Measurements from ENCODE around the gene YBX3. TPM values are rescaled to one million over a fixed set of nuclear protein-coding genes. Genes with fewer than 3 reads are reported as not detected.

The YBX3 gene
- total and polyA plus RNA-seq, 2 of the 13 experiments (the other 11 are each of a cell fraction or from before 2014, with no cell fraction given), result 77.5 to 99.6 TPM

DNA sequence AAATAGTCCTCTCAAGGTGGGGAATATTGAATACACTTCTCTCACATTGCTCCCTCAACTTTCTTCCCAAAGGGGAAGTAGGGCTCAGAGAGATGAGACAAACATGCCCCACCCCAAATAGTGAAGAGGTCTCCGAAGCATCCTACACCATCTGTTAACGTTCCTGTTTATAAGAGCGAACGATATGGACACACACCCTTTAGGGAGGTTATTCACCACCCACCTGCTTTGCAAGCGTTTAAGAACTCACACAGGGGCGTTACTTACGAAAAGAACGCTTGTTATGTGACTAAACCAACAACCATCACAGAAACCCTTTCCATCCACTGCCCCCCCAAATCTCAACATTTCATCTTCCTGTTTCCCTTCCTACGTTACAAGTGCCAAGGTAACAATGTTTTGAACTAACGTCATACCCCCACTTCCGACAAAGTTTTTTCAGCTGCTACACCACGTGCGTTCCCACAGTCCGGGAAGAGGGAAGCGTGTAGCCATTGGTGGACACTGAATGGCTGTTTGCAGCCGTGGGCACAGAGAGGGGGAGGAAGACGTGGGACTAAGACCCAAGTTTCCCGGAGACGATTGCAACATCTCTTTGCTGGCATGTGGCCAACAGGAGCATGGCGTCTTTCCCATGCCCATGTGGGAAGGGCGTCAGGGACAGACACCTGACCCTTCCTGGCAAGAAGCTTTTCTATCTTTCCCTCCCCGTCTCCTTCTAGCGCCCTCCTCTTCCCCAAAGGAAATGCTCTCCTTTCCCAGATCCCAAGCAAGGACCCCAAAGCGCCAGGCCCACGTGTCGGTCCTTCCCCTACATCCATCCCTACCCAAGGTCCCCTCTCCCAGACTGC, 1.2 kb downstream of the YBX3 start (continued):
- TF ChIP-seq ZNF782 (CRISPR knock-in tag; IDR thresholded peaks at IDR 0.05; ENCODE audit: borderline replicate concordance) (no peak; the same call in 1 of the 2 replicates), ZNF207 (IDR thresholded peaks at IDR 0.05; ENCODE audit: borderline replicate concordance) (no peak), ZNF569 (CRISPR knock-in tag; IDR thresholded peaks at IDR 0.05; ENCODE audit: borderline replicate concordance) (no peak), PBX3 (CRISPR knock-in tag; IDR thresholded peaks at IDR 0.05; ENCODE audit: borderline replicate concordance) (no peak), ZNF430 (CRISPR knock-in tag; IDR thresholded peaks at IDR 0.05) (no peak; the same call in 1 of the 2 replicates), IKZF4 (CRISPR knock-in tag; IDR thresholded peaks at IDR 0.05; ENCODE audit: borderline replicate concordance, low read depth, not compliant biosample characterization) (no peak), TRAFD1 (CRISPR knock-in tag; IDR thresholded peaks at IDR 0.05; ENCODE audit: borderline replicate concordance) (no peak), ZNF619 (CRISPR knock-in tag; IDR thresholded peaks at IDR 0.05) (no peak), ZMYM2 (CRISPR knock-in tag; IDR thresholded peaks at IDR 0.05) (peak; percentile 48; the same call in 1 of the 2 replicates), SETDB1 (CRISPR knock-in tag; IDR thresholded peaks at IDR 0.05; ENCODE audit: borderline replicate concordance) (no peak), SMAD1 (CRISPR knock-in tag; IDR thresholded peaks at IDR 0.05; ENCODE audit: borderline replicate concordance, low read depth) (0 out of 2 replicates have a peak, but pooled peaks have one; percentile 18), PRPF4 (IDR thresholded peaks at IDR 0.05; ENCODE audit: low read depth, low read length, poor library complexity, severe bottlenecking) (no peak), IRF1 (CRISPR knock-in tag; IDR thresholded peaks at IDR 0.05; ENCODE audit: low read depth) (no peak), SIX1 (CRISPR knock-in tag; IDR thresholded peaks at IDR 0.05; ENCODE audit: borderline replicate concordance) (no peak)
- TF ChIP-seq, protein P1, sequence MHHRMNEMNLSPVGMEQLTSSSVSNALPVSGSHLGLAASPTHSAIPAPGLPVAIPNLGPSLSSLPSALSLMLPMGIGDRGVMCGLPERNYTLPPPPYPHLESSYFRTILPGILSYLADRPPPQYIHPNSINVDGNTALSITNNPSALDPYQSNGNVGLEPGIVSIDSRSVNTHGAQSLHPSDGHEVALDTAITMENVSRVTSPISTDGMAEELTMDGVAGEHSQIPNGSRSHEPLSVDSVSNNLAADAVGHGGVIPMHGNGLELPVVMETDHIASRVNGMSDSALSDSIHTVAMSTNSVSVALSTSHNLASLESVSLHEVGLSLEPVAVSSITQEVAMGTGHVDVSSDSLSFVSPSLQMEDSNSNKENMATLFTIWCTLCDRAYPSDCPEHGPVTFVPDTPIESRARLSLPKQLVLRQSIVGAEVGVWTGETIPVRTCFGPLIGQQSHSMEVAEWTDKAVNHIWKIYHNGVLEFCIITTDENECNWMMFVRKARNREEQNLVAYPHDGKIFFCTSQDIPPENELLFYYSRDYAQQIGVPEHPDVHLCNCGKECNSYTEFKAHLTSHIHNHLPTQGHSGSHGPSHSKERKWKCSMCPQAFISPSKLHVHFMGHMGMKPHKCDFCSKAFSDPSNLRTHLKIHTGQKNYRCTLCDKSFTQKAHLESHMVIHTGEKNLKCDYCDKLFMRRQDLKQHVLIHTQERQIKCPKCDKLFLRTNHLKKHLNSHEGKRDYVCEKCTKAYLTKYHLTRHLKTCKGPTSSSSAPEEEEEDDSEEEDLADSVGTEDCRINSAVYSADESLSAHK (CRISPR knock-in tag; IDR thresholded peaks at IDR 0.05; ENCODE audit: borderline replicate concordance), result no peak
- TF ChIP-seq, protein P2, sequence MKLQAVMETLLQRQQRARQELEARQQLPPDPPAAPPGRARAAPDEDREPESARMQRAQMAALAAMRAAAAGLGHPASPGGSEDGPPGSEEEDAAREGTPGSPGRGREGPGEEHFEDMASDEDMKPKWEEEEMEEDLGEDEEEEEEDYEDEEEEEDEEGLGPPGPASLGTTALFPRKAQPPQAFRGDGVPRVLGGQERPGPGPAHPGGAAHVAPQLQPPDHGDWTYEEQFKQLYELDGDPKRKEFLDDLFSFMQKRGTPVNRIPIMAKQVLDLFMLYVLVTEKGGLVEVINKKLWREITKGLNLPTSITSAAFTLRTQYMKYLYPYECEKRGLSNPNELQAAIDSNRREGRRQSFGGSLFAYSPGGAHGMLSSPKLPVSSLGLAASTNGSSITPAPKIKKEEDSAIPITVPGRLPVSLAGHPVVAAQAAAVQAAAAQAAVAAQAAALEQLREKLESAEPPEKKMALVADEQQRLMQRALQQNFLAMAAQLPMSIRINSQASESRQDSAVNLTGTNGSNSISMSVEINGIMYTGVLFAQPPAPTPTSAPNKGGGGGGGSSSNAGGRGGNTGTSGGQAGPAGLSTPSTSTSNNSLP (IDR thresholded peaks at IDR 0.05; ENCODE audit: low read depth, low read length), result no peak
- TF ChIP-seq, protein P3, sequence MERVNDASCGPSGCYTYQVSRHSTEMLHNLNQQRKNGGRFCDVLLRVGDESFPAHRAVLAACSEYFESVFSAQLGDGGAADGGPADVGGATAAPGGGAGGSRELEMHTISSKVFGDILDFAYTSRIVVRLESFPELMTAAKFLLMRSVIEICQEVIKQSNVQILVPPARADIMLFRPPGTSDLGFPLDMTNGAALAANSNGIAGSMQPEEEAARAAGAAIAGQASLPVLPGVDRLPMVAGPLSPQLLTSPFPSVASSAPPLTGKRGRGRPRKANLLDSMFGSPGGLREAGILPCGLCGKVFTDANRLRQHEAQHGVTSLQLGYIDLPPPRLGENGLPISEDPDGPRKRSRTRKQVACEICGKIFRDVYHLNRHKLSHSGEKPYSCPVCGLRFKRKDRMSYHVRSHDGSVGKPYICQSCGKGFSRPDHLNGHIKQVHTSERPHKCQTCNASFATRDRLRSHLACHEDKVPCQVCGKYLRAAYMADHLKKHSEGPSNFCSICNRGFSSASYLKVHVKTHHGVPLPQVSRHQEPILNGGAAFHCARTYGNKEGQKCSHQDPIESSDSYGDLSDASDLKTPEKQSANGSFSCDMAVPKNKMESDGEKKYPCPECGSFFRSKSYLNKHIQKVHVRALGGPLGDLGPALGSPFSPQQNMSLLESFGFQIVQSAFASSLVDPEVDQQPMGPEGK (CRISPR knock-in tag; IDR thresholded peaks at IDR 0.05), result no peak

Data from HepG2 (cell line).